Endodermal cell (in vitro differentiated cells): ENCODE results near the gene CXXC5. TPM values are rescaled to one million over a fixed set of nuclear protein-coding genes. Genes with fewer than 3 reads are reported as not detected.

Experiments
- DNase-seq: peaks from one replicate; pipeline ENCODE4 v3.0.0-alpha.2; 2017
- H3K27ac ChIP-seq: 2 replicates; pipeline ENCODE4 v1.5.1; 2013; ENCODE audit warnings: mild to moderate bottlenecking, low read depth, low read length, moderate library complexity
- H3K27me3 ChIP-seq: 2 replicates; pipeline ENCODE4 v1.6.1; 2013; ENCODE audit warnings: mild to moderate bottlenecking, low read length, moderate library complexity; ENCODE audit not compliant: insufficient read depth, control insufficient read depth, poor library complexity, severe bottlenecking
- H3K36me3 ChIP-seq: 2 replicates; pipeline ENCODE4 v1.7.0; 2013; ENCODE audit warnings: mild to moderate bottlenecking, low read length, moderate library complexity; ENCODE audit not compliant: control insufficient read depth, insufficient read depth
- H3K4me1 ChIP-seq: one replicate; pipeline ENCODE4 v1.7.0; 2013; ENCODE audit warnings: low read length; ENCODE audit not compliant: control insufficient read depth, insufficient read depth
- H3K4me3 ChIP-seq: 2 replicates; pipeline ENCODE4 v1.5.1; 2013; ENCODE audit warnings: mild to moderate bottlenecking, low read length, moderate library complexity
- H3K9ac ChIP-seq: 2 replicates; pipeline ENCODE4 v1.6.1; 2013; ENCODE audit warnings: mild to moderate bottlenecking, low read length, moderate library complexity; ENCODE audit not compliant: poor library complexity, severe bottlenecking; ENCODE audit errors: extremely low read depth
- H3K9me3 ChIP-seq: 2 replicates; pipeline ENCODE4 v1.6.1; 2013; ENCODE audit warnings: mild to moderate bottlenecking, low read length, moderate library complexity; ENCODE audit not compliant: control insufficient read depth
- H3K27ac Mint-ChIP-seq: 2 replicates; pipeline ENCODE4 v1.8.0; 2020; ENCODE audit warnings: mixed read lengths
- H3K27me3 Mint-ChIP-seq: 2 replicates; pipeline ENCODE4 v1.8.0; 2021; ENCODE audit warnings: mild to moderate bottlenecking, mixed read lengths; ENCODE audit not compliant: insufficient read depth
- H3K36me3 Mint-ChIP-seq: 2 replicates; pipeline ENCODE4 v1.8.0; 2020; ENCODE audit warnings: low read depth, mixed read lengths
- H3K4me1 Mint-ChIP-seq: 2 replicates; pipeline ENCODE4 v1.8.0; 2020; ENCODE audit warnings: mixed read lengths
- H3K4me3 Mint-ChIP-seq: 2 replicates; pipeline ENCODE4 v1.8.0; 2020; ENCODE audit warnings: mild to moderate bottlenecking, moderate library complexity, mixed read lengths
- H3K9me3 Mint-ChIP-seq: 2 replicates; pipeline ENCODE4 v1.8.0; 2020; ENCODE audit warnings: mild to moderate bottlenecking, mixed read lengths
- CTCF ChIP-seq: fragments of 200-600 bp; sonication (generic); conservative IDR thresholded peaks from 2 replicates; pipeline ENCODE4 v1.5.0; 2021; ENCODE audit warnings: antibody characterized with exemption, mild to moderate bottlenecking
- WGBS, 2 experiments: methylation state at CpG; one replicate each; pipeline versions ENCODE4 v1.1.5 to v1.1.7; 2013; ENCODE audit warnings: missing lambda C conversion rate in 2 of 2, mixed read lengths in 1 of 2; ENCODE audit not compliant: insufficient coverage in 1 of 2, insufficient read length in 1 of 2; 5-methylcytosine and 5-hydroxymethylcytosine counted together
- total RNA-seq, 2 donors: library from RNA; stranded (reverse); fragmentation: NEBNext Ultra II Directional in 1 of 2; extraction: Animal tissue kit (Norgen Biotek cat#: 25700) in 1 of 2; gene quantifications; 2 replicates in 1 of 2; 3 replicates in 1 of 2; pipeline ENCODE4 v1.2.1, GENCODE V29; 2021

Gene CXXC5
- total RNA-seq, 2 donors from 2014 or later: 50.5 to 67.9 TPM

- TF ChIP-seq CTCF: peak; percentile 12
- no peaks in the 10 kb centered on the region for H3K9me3 Mint-ChIP-seq
- 92 to 95% methylated on average over 3 of the region's 3 CpGs for WGBS, 2 experiments
- Histone ChIP-seq H3K36me3 (no peaks in the 10 kb centered on the region), H3K27me3 (no peaks in the 10 kb centered on the region), H3K9me3 (no peaks in the 10 kb centered on the region), H3K27ac (no peak overlapping the region), H3K4me1 (peaks cover 21% of the 10 kb centered on the region), H3K9ac (no peak overlapping the region), H3K4me3 (no peak overlapping the region)
- H3K4me3 Mint-ChIP-seq: no peak overlapping the region
- peaks cover 33% of the 10 kb centered on the region for H3K4me1 Mint-ChIP-seq
- H3K27ac Mint-ChIP-seq: no peak overlapping the region
- peaks cover 14% of the 10 kb centered on the region for H3K27me3 Mint-ChIP-seq
- no peak for DNase-seq
- no peaks in the 10 kb centered on the region for H3K36me3 Mint-ChIP-seq
Observed at GRCh38 chr5:139693676-139694364, 45.7 kb downstream of the CXXC5 start.

GRCh38 chr5:139694556-139695177 lies 46.5 kb downstream of the CXXC5 start:
- no peak for TF ChIP-seq CTCF
- whole genome bisulfite sequencing, 2 experiments: 89 to 100% methylated on average over 1 of the region's 1 CpG
- Histone ChIP-seq H3K9me3 (no peaks in the 10 kb centered on the region), H3K27ac (no peak overlapping the region), H3K36me3 (no peaks in the 10 kb centered on the region), H3K27me3 (no peaks in the 10 kb centered on the region), H3K4me1 (peaks cover 17% of the 10 kb centered on the region), H3K4me3 (no peak overlapping the region), H3K9ac (no peak overlapping the region)
- Mint-ChIP-seq H3K27ac (no peak overlapping the region), H3K36me3 (no peaks in the 10 kb centered on the region), H3K4me1 (peaks cover 38% of the 10 kb centered on the region), H3K4me3 (no peak overlapping the region), H3K27me3 (peaks cover 14% of the 10 kb centered on the region), H3K9me3 (no peaks in the 10 kb centered on the region)
- DNase-seq: no peak

- H3K4me1 Mint-ChIP-seq: peaks cover 36% of the 10 kb centered on the region
- no peak overlapping the region for H3K4me3 Mint-ChIP-seq
- Histone ChIP-seq H3K4me1 (peaks cover 13% of the 10 kb centered on the region), H3K27me3 (no peaks in the 10 kb centered on the region), H3K9me3 (no peaks in the 10 kb centered on the region), H3K9ac (no peak overlapping the region), H3K4me3 (no peak overlapping the region), H3K36me3 (no peaks in the 10 kb centered on the region), H3K27ac (no peak overlapping the region)
- no peaks in the 10 kb centered on the region for H3K9me3 Mint-ChIP-seq
- no peak for TF ChIP-seq CTCF
- H3K36me3 Mint-ChIP-seq: no peaks in the 10 kb centered on the region
- H3K27me3 Mint-ChIP-seq: peaks cover 14% of the 10 kb centered on the region
- no peak overlapping the region for H3K27ac Mint-ChIP-seq
- 88 to 90% methylated on average over 2 of the region's 2 CpGs for WGBS, 2 experiments
- DNase-seq: no peak
Observed at GRCh38 chr5:139695178-139695573, 47.0 kb downstream of the CXXC5 start.
